ENCODE measurements around the gene DIAPH2. TPM values are rescaled to one million over a fixed set of nuclear protein-coding genes. Genes with fewer than 3 reads are reported as not detected.

Gene DIAPH2
- total and polyA plus RNA-seq, 10 donors = 2.5 to 32.1 (median 17.7) TPM

DNA sequence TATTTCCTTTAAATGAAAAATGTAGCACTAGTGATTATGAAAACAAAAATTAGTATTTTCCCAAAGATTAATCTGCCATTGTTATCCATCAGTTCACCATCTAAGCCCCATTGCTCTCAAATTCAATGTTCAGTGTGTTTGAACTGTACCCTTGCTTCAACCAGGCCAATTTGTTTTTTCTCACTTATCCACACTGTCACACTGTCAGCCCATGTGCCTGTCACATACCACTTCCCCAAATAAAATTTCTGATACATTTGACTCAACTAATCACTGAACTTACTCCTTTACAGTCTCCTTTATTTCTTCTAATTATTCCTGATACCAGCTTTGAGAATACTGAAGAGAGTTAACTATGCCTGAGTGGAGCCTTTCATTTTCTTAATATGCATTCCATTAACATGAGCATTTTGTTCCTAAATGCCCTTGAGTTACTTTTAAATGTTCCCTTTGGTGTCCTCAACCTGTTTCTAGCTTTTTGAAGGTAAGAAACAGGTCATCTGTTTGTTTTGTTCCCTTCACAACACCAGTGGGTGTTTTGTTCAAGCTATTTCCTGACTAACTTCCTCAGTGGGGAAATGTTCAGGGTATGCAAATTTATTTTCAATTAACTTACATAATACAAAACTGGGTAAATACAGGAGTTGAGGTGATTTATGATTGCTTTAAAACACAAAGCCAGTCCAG, 316.2 kb downstream of the DIAPH2 start:
- intact Hi-C loops (cut with DNase I; ENCODE audit: low total_unique reads) = no loop called here
- no peaks in the 10 kb centered on the region for H3K27me3 ChIP-seq (replicated peaks in 1 of 7)
- no peak for DNase-seq
- H3K4me3 ChIP-seq = no peak overlapping the region
- no peak overlapping the region for H3K27ac ChIP-seq
- no peaks in the 10 kb centered on the region for H3K36me3 ChIP-seq
- no peaks in the 10 kb centered on the region for H3K4me1 ChIP-seq
- H3K9me3 ChIP-seq = no peaks in the 10 kb centered on the region
- TF ChIP-seq POLR2A (IDR thresholded peaks at IDR 0.05) = no peak
- no peak for TF ChIP-seq CTCF (IDR thresholded peaks at IDR 0.05 in 8 of 11, conservative IDR thresholded peaks at IDR 0.05 in 3 of 11)
- TF ChIP-seq POLR2AphosphoS5 (IDR thresholded peaks at IDR 0.05) = no peak

DNA sequence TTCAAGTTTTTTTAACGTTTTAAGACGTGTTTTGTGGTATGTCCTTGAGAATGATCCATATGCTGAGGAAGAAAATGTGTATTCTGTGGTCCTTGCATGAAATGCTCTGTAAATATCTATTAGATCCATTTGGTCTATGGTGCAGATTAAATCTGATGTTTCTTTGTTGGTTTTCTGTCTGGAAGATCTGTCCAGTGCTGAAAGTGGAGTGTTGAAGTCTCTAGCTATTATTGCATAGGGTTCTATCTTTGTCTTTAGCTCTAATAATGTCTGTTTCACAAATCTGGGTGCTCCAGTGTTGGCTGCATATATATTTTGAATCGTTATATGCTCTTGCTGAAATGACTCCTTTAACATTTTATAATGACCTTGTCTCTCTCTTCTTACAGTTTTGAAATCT, 321.5 kb downstream of the DIAPH2 start:
- Histone ChIP-seq H3K4me1 (no peaks in the 10 kb centered on the region), H3K27me3 (replicated peaks in 1 of 7) (no peaks in the 10 kb centered on the region), H3K27ac (no peak overlapping the region), H3K9me3 (no peaks in the 10 kb centered on the region), H3K4me3 (no peak overlapping the region), H3K36me3 (no peaks in the 10 kb centered on the region)
- DNase-seq = no peak
- TF ChIP-seq POLR2A (IDR thresholded peaks at IDR 0.05) (no peak), POLR2AphosphoS5 (IDR thresholded peaks at IDR 0.05) (no peak), CTCF (IDR thresholded peaks at IDR 0.05 in 8 of 11, conservative IDR thresholded peaks at IDR 0.05 in 3 of 11) (no peak)
- WGBS, 5 donors = 74 to 94% (median 93%) methylated on average over 3 of the region's 3 CpGs
- intact Hi-C loops (cut with DNase I; ENCODE audit: low total_unique reads) = no loop called here

DNA sequence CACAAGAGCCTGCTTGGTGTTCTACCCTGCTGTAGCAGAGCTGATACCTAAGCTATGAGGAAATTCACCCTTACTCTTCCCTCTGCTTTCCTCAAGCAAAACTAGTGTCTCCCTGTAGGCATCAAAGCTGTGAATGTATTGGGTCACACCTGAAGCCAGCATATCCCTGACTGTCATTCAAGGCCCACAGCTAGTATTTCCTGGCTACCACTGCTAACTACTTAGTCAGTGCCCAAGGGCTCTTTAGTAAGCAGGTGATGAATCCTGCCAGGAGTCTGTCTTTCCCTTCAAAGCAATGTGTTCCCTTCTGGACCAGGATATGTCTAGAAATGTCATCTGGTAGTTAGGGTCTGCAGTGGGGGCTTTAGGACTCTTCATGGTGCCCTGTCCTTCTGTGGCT, 324.7 kb downstream of the DIAPH2 start:
- Histone ChIP-seq H3K4me1 (no peaks in the 10 kb centered on the region), H3K9me3 (no peaks in the 10 kb centered on the region), H3K27ac (no peak overlapping the region), H3K36me3 (no peaks in the 10 kb centered on the region), H3K4me3 (no peak overlapping the region), H3K27me3 (replicated peaks in 1 of 7) (no peaks in the 10 kb centered on the region)
- no peak for DNase-seq
- TF ChIP-seq POLR2AphosphoS5 (IDR thresholded peaks at IDR 0.05) (no peak), CTCF (IDR thresholded peaks at IDR 0.05 in 8 of 11, conservative IDR thresholded peaks at IDR 0.05 in 3 of 11) (no peak), POLR2A (IDR thresholded peaks at IDR 0.05) (no peak)
- intact Hi-C loops (cut with DNase I; ENCODE audit: low total_unique reads) = no loop called here

DNA sequence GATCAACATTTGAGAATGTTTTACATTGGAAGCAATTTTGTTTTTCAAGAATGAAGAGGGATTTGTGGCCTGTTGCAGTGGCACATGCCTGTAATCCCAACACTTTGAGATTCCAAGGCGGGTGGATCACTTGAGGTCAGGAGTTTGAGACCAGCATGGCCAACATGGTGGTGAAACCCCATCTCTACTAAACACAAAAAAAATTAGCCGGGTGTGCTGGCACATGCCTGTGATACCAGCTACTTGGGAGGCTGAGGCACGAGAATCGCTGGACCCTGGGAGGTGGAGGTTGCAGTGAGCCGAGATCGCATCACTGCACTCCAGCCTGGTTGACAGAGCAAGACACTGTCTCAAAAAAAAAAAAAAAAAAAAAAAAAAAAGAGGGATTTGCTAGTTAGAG, 326.9 kb downstream of the DIAPH2 start:
- Histone ChIP-seq H3K4me1 (no peaks in the 10 kb centered on the region), H3K36me3 (no peaks in the 10 kb centered on the region), H3K27me3 (replicated peaks in 1 of 7) (no peaks in the 10 kb centered on the region), H3K27ac (no peak overlapping the region), H3K4me3 (no peak overlapping the region), H3K9me3 (no peaks in the 10 kb centered on the region)
- WGBS, 5 donors = 80 to 100% (median 96%) methylated on average over 5 to 6 of the region's 6 CpGs
- DNase-seq = no peak
- intact Hi-C loops (cut with DNase I; ENCODE audit: low total_unique reads) = no loop called here
- TF ChIP-seq POLR2AphosphoS5 (IDR thresholded peaks at IDR 0.05) (no peak), POLR2A (IDR thresholded peaks at IDR 0.05) (no peak), CTCF (IDR thresholded peaks at IDR 0.05 in 8 of 11, conservative IDR thresholded peaks at IDR 0.05 in 3 of 11) (no peak)

Data from spleen (tissue), 11 donors.